ENCODE results near the gene TTC4.

- TF ChIP-seq POLR2AphosphoS5 (IDR thresholded peaks at IDR 0.05) (no peak), POLR2A (IDR thresholded peaks at IDR 0.05) (no peak), CTCF (IDR thresholded peaks at IDR 0.05) (no peak)
Observed at GRCh38 chr1:54738244-54738643, 22.6 kb downstream of the TTC4 start.
